CD8-positive, alpha-beta memory T cell (primary cell): ENCODE data around the gene PRKCZ. TPM values are rescaled to one million over a fixed set of nuclear protein-coding genes. Genes with fewer than 3 reads are reported as not detected.

Source experiments
- CTCF ChIA-PET: fragments of 350-600 bp; sonication (Branson Sonifier 250); formaldehyde crosslinking; loops from one replicate; lab custom pipeline; 2021; ENCODE audit warnings: antibody characterized with exemption; lab: Charles Lee
- POLR2A ChIA-PET: fragments of 350-600 bp; sonication (Branson Sonifier 250); formaldehyde crosslinking; loops from one replicate; lab custom pipeline; 2021; ENCODE audit warnings: antibody characterized with exemption; lab: Charles Lee
- DNase-seq, 5 donors: peaks; one replicate each; pipeline versions ENCODE4 v3.0.0 to v3.0.0-alpha.2; 2020 to 2022; ENCODE audit warnings: mixed read lengths in 1 of 5
- H3K27ac ChIP-seq: one replicate; pipeline ENCODE4 v1.7.0; 2013; ENCODE audit warnings: low read depth, mild to moderate bottlenecking, low read length, moderate library complexity
- H3K27me3 ChIP-seq: 2 replicates; pipeline ENCODE4 v1.7.0; 2013; ENCODE audit warnings: low read length, mild to moderate bottlenecking; ENCODE audit not compliant: insufficient read depth, poor library complexity, severe bottlenecking
- H3K36me3 ChIP-seq: 2 replicates; pipeline ENCODE4 v1.7.0; 2013; ENCODE audit warnings: mild to moderate bottlenecking, low read length, moderate library complexity; ENCODE audit not compliant: insufficient read depth
- H3K4me1 ChIP-seq: 2 replicates; pipeline ENCODE4 v1.7.0; 2013; ENCODE audit warnings: mild to moderate bottlenecking, low read length, moderate library complexity; ENCODE audit not compliant: insufficient read depth
- H3K4me3 ChIP-seq: 2 replicates; pipeline ENCODE4 v1.7.0; 2013; ENCODE audit warnings: mild to moderate bottlenecking, low read length
- H3K9me3 ChIP-seq: 2 replicates; pipeline ENCODE4 v1.7.0; 2013; ENCODE audit warnings: mild to moderate bottlenecking, low read length
- H3K27ac Mint-ChIP-seq, 8 donors: one replicate each; pipeline ENCODE4 v1.8.0; 2020 to 2021; ENCODE audit warnings: mixed read lengths in 8 of 8, mild to moderate bottlenecking in 6 of 8, inconsistent platforms in 3 of 8, moderate library complexity in 3 of 8
- H3K27me3 Mint-ChIP-seq, 2 donors: one replicate each; pipeline ENCODE4 v1.8.0; 2020 to 2021; ENCODE audit warnings: mixed read lengths in 2 of 2, mild to moderate bottlenecking in 1 of 2, moderate library complexity in 1 of 2
- H3K36me3 Mint-ChIP-seq, 3 donors: one replicate each; pipeline ENCODE4 v1.8.0; 2020 to 2021; ENCODE audit warnings: mixed read lengths in 3 of 3, inconsistent platforms in 1 of 3, mild to moderate bottlenecking in 1 of 3
- H3K4me1 Mint-ChIP-seq, 3 donors: one replicate each; pipeline ENCODE4 v1.8.0; 2020 to 2021; ENCODE audit warnings: mixed read lengths in 3 of 3, inconsistent platforms in 1 of 3, mild to moderate bottlenecking in 1 of 3
- H3K4me3 Mint-ChIP-seq, 7 donors: one replicate each; pipeline ENCODE4 v1.8.0; 2020 to 2021; ENCODE audit warnings: mixed read lengths in 7 of 7, mild to moderate bottlenecking in 6 of 7, moderate library complexity in 4 of 7, inconsistent platforms in 2 of 7
- H3K9me3 Mint-ChIP-seq, 5 donors: one replicate each; pipeline ENCODE4 v1.8.0; 2020 to 2022; ENCODE audit warnings: mixed read lengths in 5 of 5, mild to moderate bottlenecking in 3 of 5, moderate library complexity in 2 of 5, inconsistent platforms in 1 of 5
- polyA plus RNA-seq: library from polyadenylated mRNA; unstranded; fragments of 300-500 nt; fragmentation: Illumina TruSeq; gene quantifications from one replicate; pipeline ENCODE4 v1.2.3, GENCODE V29; 2021
- total RNA-seq, 2 experiments: library from RNA; stranded (reverse); gene quantifications; one replicate each; pipeline ENCODE4 v1.2.3, GENCODE V29; 2021

PRKCZ gene
- total and polyA plus RNA-seq, 3 experiments from 2014 or later = 13.8 to 17.4 (median 15.4) TPM

- peaks cover 32% of the 10 kb centered on the region for H3K4me1 ChIP-seq
- no peaks in the 10 kb centered on the region for H3K36me3 Mint-ChIP-seq
- H3K27me3 Mint-ChIP-seq = no peaks in the 10 kb centered on the region
These were observed 147.5 kb downstream of the PRKCZ start for GRCh38 chr1:2197707-2198165.

GRCh38 chr1:2198571-2198970 is 148.4 kb downstream of the PRKCZ start:
- CTCF ChIA-PET = interaction anchor here (1.1 to 2.3 kb wide), 7 partner anchors 11 to 193 kb away, joined by 3 to 14 read pairs (median 5); partner anchors contain the start of genes MORN1 and RER1
- Histone ChIP-seq H3K27me3 (no peaks in the 10 kb centered on the region), H3K4me1 (peaks cover 32% of the 10 kb centered on the region), H3K4me3 (peak overlapping the region; percentile 57), H3K36me3 (no peaks in the 10 kb centered on the region), H3K9me3 (no peaks in the 10 kb centered on the region), H3K27ac (peak overlapping the region; percentile 73)
- no peaks in the 10 kb centered on the region for H3K9me3 Mint-ChIP-seq
- H3K4me3 Mint-ChIP-seq = peak overlapping the region in 6 of 7 donors; percentile 80 to 91 (median 82)
- peaks cover 16 to 25% (median 16%) of the 10 kb centered on the region in 3 donors for H3K4me1 Mint-ChIP-seq
- no peak for DNase-seq
- peak overlapping the region; percentile 87 to 99 (median 94) for H3K27ac Mint-ChIP-seq
- H3K27me3 Mint-ChIP-seq = no peaks in the 10 kb centered on the region
- POLR2A ChIA-PET = interaction anchor here (1.2 to 1.3 kb wide), 2 partner anchors 9 to 29 kb away, joined by 4 to 7 read pairs; no protein-coding TSS in a partner anchor
- H3K36me3 Mint-ChIP-seq = no peaks in the 10 kb centered on the region

More at GRCh38 chr1:2197707-2198165, 147.5 kb downstream of the PRKCZ start:
- Mint-ChIP-seq H3K9me3 (no peaks in the 10 kb centered on the region), H3K27ac (peak overlapping the region; percentile 51 to 96 (median 88)), H3K4me1 (peaks cover 16 to 27% (median 16%) of the 10 kb centered on the region in 3 donors), H3K4me3 (peak overlapping the region in 1 of 7 donors; percentile 48)
- Histone ChIP-seq H3K27me3 (no peaks in the 10 kb centered on the region), H3K36me3 (no peaks in the 10 kb centered on the region), H3K4me3 (no peak overlapping the region), H3K9me3 (no peaks in the 10 kb centered on the region), H3K27ac (peak overlapping the region; percentile 61)
- ChIA-PET CTCF (interaction anchor here (0.8 to 2.0 kb wide), 5 partner anchors 115 to 359 kb away, joined by 3 to 8 read pairs (median 4); partner anchors contain the start of genes MORN1, RER1 and TNFRSF14), POLR2A (interaction anchor here (0.6 kb wide), 1 partner anchor 601 kb away, joined by 4 read pairs; no protein-coding TSS in a partner anchor)
- DNase-seq = no peak

- Mint-ChIP-seq H3K4me3 (peak overlapping the region; percentile 80 to 91 (median 82)), H3K4me1 (peaks cover 16 to 22% (median 16%) of the 10 kb centered on the region in 3 donors), H3K9me3 (no peaks in the 10 kb centered on the region), H3K27ac (peak overlapping the region; percentile 87 to 99 (median 94)), H3K27me3 (no peaks in the 10 kb centered on the region), H3K36me3 (no peaks in the 10 kb centered on the region)
- DNase-seq = peak; percentile 73 to 88 (median 81)
- ChIA-PET CTCF (interaction anchor here (0.8 to 2.3 kb wide), 11 partner anchors 10 to 349 kb away, joined by 3 to 14 read pairs (median 4); partner anchors contain the start of genes MORN1 and RER1), POLR2A (interaction anchor here (0.6 to 1.3 kb wide), 5 partner anchors 9 to 205 kb away, joined by 3 to 7 read pairs (median 4); no protein-coding TSS in a partner anchor)
- Histone ChIP-seq H3K27me3 (no peaks in the 10 kb centered on the region), H3K4me3 (peak overlapping the region; percentile 57), H3K36me3 (no peaks in the 10 kb centered on the region), H3K4me1 (peaks cover 28% of the 10 kb centered on the region), H3K9me3 (no peaks in the 10 kb centered on the region), H3K27ac (peak overlapping the region; percentile 73)
These were observed 149.0 kb downstream of the PRKCZ start for GRCh38 chr1:2199042-2199810.

DNA sequence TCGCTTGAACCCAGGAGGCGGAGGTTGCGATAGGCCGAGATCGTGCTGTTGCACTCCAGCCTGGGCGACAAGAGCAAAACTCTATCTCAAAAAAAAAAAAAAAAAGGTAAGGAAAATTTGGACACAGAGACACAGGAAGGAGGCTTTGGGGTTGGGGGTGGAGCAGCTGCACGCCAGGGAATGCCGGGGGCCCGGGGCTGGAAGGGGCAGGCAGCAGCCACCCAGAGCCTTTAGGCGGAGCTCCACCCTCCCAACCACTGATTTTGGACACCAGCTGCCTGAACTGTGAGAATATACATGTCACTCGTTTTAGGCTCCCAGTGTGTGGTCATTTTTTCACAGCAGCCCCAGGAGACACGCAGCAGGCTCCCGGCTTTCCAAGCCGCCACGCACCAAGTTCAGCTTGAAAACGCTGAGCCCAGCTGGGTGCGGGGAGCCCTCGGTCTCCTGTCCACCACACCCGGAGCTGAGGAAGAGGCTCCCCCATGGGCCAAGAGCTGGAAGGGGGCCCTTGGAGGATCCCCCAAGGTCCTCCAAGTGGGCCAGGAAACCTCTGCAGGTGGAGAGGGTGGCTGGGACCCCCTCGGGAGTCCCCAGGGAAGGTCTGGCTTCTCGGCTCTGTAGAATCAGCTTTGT is 150.2 kb downstream of the PRKCZ start:
- Mint-ChIP-seq H3K9me3 (no peaks in the 10 kb centered on the region), H3K27me3 (no peaks in the 10 kb centered on the region), H3K36me3 (no peaks in the 10 kb centered on the region), H3K4me3 (no peak overlapping the region), H3K4me1 (peaks cover 16 to 22% (median 16%) of the 10 kb centered on the region in 3 donors), H3K27ac (peak overlapping the region in 4 of 8 donors; percentile 81 to 96 (median 92))
- H3K27ac ChIP-seq = no peak overlapping the region
- DNase-seq = no peak
- H3K4me1 ChIP-seq = peaks cover 23% of the 10 kb centered on the region
- H3K9me3 ChIP-seq = no peaks in the 10 kb centered on the region
- no peaks in the 10 kb centered on the region for H3K36me3 ChIP-seq
- CTCF ChIA-PET = interaction anchor here (0.7 to 2.3 kb wide), 7 partner anchors 25 to 348 kb away, joined by 3 to 14 read pairs (median 5); no protein-coding TSS in a partner anchor
- no peaks in the 10 kb centered on the region for H3K27me3 ChIP-seq
- POLR2A ChIA-PET = interaction anchor here (1.0 to 1.2 kb wide), 2 partner anchors 29 to 115 kb away, joined by 3 to 4 read pairs; no protein-coding TSS in a partner anchor
- H3K4me3 ChIP-seq = no peak overlapping the region

- CTCF ChIA-PET = interaction anchor here (0.9 to 2.3 kb wide), 4 partner anchors 28 to 181 kb away, joined by 3 to 14 read pairs (median 7); no protein-coding TSS in a partner anchor
- no peaks in the 10 kb centered on the region for H3K27me3 Mint-ChIP-seq
These were observed 150.9 kb downstream of the PRKCZ start for GRCh38 chr1:2201062-2201461.

DNA sequence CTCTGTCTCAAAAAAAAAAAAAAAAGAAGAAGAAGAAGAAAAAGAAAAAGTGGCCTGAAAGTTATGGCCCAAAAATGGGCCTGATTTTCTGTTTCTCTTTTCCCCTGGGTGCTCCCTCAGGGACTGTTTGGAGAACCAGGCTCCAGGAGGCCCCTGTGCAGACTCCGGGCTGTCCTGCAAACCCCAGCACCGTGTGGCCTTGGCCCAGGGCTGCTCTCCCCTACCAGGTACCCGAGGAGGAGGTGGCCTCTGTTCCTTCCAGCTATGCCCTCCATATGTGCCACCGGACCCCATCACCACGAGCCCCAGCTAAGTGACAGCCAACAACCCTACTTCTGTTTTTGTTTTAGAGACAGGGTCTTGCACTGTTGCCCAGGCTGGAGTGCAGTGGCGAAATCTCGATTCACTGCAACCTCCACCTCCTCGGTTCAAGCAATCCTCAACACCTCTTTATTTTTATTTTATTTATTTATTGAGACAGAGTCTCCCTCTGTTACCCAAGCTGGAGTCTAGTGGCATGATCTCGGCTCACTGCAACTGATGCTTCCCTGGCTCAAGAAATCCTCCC is 151.9 kb downstream of the PRKCZ start:
- POLR2A ChIA-PET = interaction anchor here (0.6 to 1.2 kb wide), 2 partner anchors 53 kb away, joined by 3 read pairs; no protein-coding TSS in a partner anchor
- peaks cover 29% of the 10 kb centered on the region for H3K4me1 ChIP-seq
- no peaks in the 10 kb centered on the region for H3K9me3 Mint-ChIP-seq

More at GRCh38 chr1:2201062-2201461, 150.9 kb downstream of the PRKCZ start:
- POLR2A ChIA-PET = no interaction called here
- Histone ChIP-seq H3K9me3 (no peaks in the 10 kb centered on the region), H3K27ac (no peak overlapping the region), H3K4me1 (peaks cover 27% of the 10 kb centered on the region), H3K27me3 (no peaks in the 10 kb centered on the region), H3K4me3 (no peak overlapping the region), H3K36me3 (no peaks in the 10 kb centered on the region)
- no peak overlapping the region for H3K4me3 Mint-ChIP-seq
- H3K4me1 Mint-ChIP-seq = peaks cover 16 to 25% (median 16%) of the 10 kb centered on the region in 3 donors
- H3K27ac Mint-ChIP-seq = peak overlapping the region in 2 of 8 donors; percentile 15 to 66
- no peaks in the 10 kb centered on the region for H3K36me3 Mint-ChIP-seq
- DNase-seq = no peak
- no peaks in the 10 kb centered on the region for H3K9me3 Mint-ChIP-seq

More for the DNA sequence above, 151.9 kb downstream of the PRKCZ start:
- Mint-ChIP-seq H3K4me3 (peak overlapping the region in 1 of 7 donors; percentile 26), H3K27me3 (no peaks in the 10 kb centered on the region), H3K27ac (peak overlapping the region in 5 of 8 donors; percentile 15 to 79 (median 66)), H3K36me3 (no peaks in the 10 kb centered on the region), H3K4me1 (peaks cover 16 to 26% (median 16%) of the 10 kb centered on the region in 3 donors)
- H3K4me3 ChIP-seq = no peak overlapping the region
- H3K27me3 ChIP-seq = no peaks in the 10 kb centered on the region
- H3K27ac ChIP-seq = no peak overlapping the region
- DNase-seq = no peak
- CTCF ChIA-PET = interaction anchor here (0.7 to 3.9 kb wide), 4 partner anchors 10 to 180 kb away, joined by 3 to 16 read pairs (median 4); no protein-coding TSS in a partner anchor
- no peaks in the 10 kb centered on the region for H3K36me3 ChIP-seq
- no peaks in the 10 kb centered on the region for H3K9me3 ChIP-seq
